ENCODE data around the gene ACTMAP.
"Not testable (repeated sequence)": the region's sequence is repeated elsewhere in the genome, so short reads cannot be mapped to it uniquely, and the experiment has no call there.

The ACTMAP gene

GRCh38 chr19:40742886-40743285 lies 7.4 kb downstream of the ACTMAP start:
- no peak for DNase-seq (ENCODE audit: low spot score)

DNA sequence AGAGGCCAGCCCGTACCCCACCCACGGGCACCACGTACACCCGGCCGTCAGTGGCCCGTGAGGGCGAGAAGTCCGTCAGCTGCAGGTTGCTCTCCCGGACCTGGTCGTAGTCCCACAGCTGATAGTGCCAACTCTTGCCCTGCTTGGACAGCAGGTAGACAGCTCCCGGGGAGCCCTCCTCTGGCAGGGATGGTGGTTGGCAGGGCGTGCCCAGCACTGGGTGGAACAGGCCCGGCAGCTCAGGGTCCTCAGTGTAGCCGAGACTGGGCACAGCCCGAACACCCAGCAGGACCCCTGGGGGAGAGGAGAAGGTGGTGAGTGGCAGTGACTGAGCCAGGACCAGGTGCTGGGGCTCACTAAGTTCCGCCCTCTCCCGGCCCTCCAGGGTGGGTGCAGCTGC lies 7.8 kb downstream of the ACTMAP start:
- no peak for DNase-seq (ENCODE audit: low spot score)

GRCh38 chr19:40741527-40742390 lies 8.5 kb downstream of the ACTMAP start:
- no peak for DNase-seq (ENCODE audit: low spot score)

- no peak for DNase-seq (ENCODE audit: low spot score)
Measured at GRCh38 chr19:40740747-40741146, 9.5 kb downstream of the ACTMAP start.

GRCh38 chr19:40739871-40740703 lies 10.2 kb downstream of the ACTMAP start:
- no peak for DNase-seq (ENCODE audit: low spot score)

DNA sequence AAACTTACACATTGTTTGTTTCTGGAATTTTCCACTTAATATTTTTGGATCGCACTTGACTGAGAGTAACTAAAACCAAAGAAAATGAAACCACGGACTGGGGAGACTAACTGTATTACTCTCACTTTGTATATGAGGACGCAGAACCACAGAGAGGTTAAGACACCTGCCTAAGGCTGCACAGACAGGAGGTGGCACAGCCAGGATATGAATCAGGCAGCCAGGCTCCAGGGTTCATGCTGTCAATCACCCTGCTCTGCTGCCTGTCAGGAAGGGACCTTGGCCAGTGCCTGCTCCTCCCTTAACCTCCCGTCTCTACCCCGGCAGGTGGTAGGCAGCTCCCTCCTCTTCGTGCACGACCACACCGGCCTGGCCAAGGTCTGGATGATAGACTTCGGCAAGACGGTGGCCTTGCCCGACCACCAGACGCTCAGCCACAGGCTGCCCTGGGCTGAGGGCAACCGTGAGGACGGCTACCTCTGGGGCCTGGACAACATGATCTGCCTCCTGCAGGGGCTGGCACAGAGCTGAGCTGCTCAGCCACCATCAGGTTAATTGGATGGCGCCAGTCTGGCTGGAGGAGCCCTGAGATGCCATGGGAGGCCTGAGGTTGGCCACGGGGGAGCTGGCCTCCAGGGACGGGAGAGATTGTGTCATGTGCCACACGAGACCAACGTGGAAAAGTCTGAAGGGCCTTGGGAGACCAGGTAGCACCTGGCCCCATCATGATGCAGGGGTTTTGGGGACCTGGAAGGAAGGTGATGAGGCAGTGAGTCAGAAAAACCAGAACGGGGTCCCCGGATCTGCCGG lies 11.0 kb downstream of the ACTMAP start:
- DNase-seq (ENCODE audit: low spot score) = no peak

GRCh38 chr19:40737102-40737644 lies 13.1 kb downstream of the ACTMAP start:
- DNase-seq (ENCODE audit: low spot score) = no peak

- no peak for DNase-seq (ENCODE audit: low spot score)
Measured at GRCh38 chr19:40736661-40737060, 13.6 kb downstream of the ACTMAP start.

- DNase-seq (ENCODE audit: low spot score) = no peak
Measured at GRCh38 chr19:40735013-40735771, 15.1 kb downstream of the ACTMAP start.

- no peak for DNase-seq (ENCODE audit: low spot score)
Measured at GRCh38 chr19:40733149-40733548, 17.1 kb downstream of the ACTMAP start.

GRCh38 chr19:40732304-40732703 lies 18.0 kb downstream of the ACTMAP start:
- not testable (repeated sequence) for DNase-seq (ENCODE audit: low spot score)

GRCh38 chr19:40730065-40730464 lies 20.2 kb downstream of the ACTMAP start:
- not testable (repeated sequence) for DNase-seq (ENCODE audit: low spot score)

- DNase-seq (ENCODE audit: low spot score) = no peak
Measured at GRCh38 chr19:40726279-40726678, 24.0 kb downstream of the ACTMAP start.

- no peak for DNase-seq (ENCODE audit: low spot score)
Measured at GRCh38 chr19:40724855-40725254, 25.4 kb downstream of the ACTMAP start.

DNA sequence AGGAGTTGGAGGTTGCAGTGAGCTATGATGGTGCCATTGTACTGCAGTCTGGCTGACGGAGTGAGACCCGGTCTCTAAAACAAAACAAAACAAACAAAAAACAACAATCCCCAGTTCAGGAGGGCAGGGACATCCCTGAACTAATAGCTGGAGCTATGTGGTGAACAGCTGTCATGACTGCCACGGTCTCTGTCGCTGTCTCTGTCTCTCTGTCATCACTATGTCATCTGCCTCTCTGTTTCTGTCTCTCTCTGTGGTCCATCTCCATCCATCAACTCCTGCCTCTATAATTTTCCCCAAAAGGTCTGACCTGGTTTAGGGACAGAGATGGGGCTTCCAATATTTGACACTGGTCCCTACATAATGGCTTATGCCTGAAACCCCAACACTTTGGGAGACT lies 26.0 kb downstream of the ACTMAP start:
- DNase-seq (ENCODE audit: low spot score) = no peak

DNA sequence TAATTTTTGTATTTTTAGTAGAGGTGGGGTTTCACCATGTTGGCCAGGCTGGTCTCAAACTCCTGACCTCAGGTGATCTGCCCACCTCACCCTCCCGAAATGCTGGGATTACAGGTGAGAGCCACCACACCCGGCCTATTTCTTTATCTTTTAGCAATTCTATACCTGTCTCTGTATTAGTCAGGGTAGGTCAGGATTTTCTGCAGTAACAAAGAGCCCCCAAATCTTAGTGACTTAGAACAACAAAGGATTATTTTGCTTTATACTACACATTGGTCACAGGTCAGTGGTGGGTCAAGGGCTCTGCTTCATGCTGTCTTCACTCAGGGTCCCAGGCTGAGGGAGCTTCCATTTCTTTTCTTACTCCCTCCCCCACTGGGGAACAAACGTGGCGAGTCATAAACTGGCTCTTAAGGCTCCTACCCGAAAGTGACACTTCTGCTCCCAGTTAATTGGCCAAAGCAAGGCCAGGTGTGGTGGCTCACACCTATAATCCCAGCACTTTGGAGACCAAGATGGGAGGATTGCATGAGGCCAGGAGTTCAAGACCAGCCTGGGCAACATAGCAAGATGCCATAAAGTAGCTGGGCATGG lies 26.5 kb downstream of the ACTMAP start:
- DNase-seq (ENCODE audit: low spot score) = no peak

DNA sequence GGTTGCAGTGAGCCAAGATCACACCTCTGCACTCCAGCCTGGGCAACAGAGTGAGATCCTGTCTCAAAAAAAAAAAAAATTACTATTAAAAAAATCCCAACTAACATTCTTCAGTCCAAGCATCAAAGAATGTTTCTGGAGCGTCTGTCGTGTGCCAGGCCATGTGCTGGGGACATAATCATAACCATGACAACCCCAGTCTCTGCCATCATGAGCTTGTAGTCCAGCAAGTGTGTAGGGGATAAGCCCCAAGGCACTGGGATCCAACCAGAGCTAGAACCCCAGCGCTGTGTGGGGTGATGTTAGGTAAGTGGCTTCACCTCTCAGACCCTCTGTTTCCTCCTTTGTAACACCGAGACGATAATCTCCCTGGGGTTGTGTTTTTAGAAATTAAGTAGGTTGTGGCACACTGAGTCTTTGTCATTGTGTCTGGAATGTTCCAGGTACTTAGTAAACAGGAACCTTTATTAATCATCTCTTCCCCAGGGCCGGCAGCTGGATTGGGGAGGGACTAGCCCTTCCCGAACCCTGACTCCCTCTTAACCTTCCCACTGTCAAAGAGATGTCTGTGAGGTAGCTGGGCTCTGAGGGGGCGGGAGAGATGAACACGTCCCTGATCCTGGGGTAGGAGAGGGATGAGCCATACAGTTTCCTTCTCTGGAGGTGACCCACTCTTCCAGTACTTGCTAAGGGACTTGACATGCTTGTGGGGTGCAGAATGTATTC lies 28.2 kb downstream of the ACTMAP start:
- DNase-seq (ENCODE audit: low spot score) = no peak

- no peak for DNase-seq (ENCODE audit: low spot score)
Measured at GRCh38 chr19:40721140-40721486, 29.2 kb downstream of the ACTMAP start.

GRCh38 chr19:40719414-40719894 lies 30.8 kb downstream of the ACTMAP start:
- no peak for DNase-seq (ENCODE audit: low spot score)

DNA sequence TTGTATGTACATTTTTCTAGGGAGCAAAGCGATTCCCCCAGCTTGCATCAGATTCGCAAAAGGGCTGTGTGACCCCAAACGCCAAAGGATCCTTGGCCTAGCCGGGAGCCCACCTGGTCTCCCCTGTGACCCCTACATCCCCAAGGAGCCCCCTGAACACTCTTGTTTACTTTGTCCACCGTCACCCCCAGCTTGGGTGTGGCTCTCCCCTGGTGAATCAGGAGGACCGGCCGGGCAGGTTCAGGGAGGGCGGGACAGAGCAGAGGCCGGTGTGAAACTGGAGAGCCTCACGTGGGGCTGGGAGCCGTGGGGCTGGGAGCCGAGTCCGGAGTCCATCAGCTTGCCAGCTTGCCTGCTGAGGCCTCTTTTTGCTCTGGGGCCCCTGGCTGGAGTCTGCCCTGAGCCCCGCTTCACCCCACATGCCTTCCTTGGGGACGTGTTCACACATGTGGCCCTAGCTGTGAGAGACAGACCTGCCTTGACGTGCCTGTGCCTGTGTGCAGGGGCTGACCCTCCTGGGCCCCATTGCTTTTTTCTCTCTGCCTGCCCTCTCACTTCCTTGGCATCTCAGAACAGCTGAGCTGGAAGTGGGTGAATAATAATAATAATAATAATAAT lies 31.4 kb downstream of the ACTMAP start:
- peak; percentile 89 for DNase-seq (ENCODE audit: low spot score)

All from HuH-7.5 (cell line).